ENCODE results near the gene S1PR4. TPM values are rescaled to one million over a fixed set of nuclear protein-coding genes. Genes with fewer than 3 reads are reported as not detected.

Gene S1PR4
- total RNA-seq, 1 experiment from 2014 or later: 0.28 TPM

DNA sequence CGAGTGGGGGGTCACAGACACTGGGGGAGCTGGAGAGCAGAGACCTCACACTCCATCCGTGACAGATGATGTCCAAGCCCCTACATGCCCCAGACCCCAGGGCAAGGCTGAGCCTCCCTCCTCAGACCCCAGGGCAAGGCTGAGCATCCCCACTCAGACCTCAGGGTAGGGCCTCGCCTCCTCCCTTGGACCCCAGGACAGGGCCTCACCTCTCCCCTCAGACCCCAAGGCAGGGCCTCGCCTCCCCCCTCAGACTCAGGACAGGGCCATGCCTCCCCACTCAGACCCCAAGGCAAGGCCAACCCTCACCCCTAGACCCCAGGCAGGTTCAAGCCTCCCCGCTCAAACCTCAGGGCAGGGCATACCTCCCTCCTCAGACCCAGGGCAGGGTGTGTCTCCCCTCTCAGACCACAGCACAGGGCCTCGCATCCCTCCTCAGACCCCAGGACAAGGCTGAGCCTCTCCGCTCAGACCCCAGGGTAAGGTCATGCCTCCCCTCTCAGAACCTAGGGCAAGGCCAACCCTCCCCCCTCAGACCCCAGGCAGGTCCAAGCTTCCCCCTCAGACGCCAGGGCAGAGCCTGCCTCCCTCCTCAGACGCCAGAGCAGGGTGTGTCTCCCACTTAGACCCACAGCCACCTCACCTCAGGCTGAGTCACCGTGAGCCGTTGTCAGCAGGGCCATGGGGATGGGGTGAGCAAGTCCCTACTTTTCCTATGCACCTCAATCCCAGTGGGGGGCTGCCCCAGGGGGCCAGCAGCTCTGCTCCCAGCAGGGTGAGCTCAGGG is 1.7 kb upstream of the S1PR4 start (continued):
- TF ChIP-seq FOXP1 (CRISPR knock-in tag; IDR thresholded peaks at IDR 0.05; ENCODE audit: borderline replicate concordance) (no peak), NFE2L1 (CRISPR knock-in tag; IDR thresholded peaks at IDR 0.05) (no peak), ESRRA (CRISPR knock-in tag; IDR thresholded peaks at IDR 0.05; ENCODE audit: borderline replicate concordance) (no peak)

DNA sequence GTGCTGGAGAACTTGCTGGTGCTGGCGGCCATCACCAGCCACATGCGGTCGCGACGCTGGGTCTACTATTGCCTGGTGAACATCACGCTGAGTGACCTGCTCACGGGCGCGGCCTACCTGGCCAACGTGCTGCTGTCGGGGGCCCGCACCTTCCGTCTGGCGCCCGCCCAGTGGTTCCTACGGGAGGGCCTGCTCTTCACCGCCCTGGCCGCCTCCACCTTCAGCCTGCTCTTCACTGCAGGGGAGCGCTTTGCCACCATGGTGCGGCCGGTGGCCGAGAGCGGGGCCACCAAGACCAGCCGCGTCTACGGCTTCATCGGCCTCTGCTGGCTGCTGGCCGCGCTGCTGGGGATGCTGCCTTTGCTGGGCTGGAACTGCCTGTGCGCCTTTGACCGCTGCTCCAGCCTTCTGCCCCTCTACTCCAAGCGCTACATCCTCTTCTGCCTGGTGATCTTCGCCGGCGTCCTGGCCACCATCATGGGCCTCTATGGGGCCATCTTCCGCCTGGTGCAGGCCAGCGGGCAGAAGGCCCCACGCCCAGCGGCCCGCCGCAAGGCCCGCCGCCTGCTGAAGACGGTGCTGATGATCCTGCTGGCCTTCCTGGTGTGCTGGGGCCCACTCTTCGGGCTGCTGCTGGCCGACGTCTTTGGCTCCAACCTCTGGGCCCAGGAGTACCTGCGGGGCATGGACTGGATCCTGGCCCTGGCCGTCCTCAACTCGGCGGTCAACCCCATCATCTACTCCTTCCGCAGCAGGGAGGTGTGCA is 587 bp downstream of the S1PR4 start:
- no peaks in the 10 kb centered on the region for H3K4me1 Mint-ChIP-seq
- H3K27me3 Mint-ChIP-seq (ENCODE audit: low read depth): no peaks in the 10 kb centered on the region
- H3K4me3 Mint-ChIP-seq: no peak overlapping the region
- ATAC-seq (peak; percentile 48), DNase-seq (ENCODE audit: low spot score) (no peak)
- H3K9me3 Mint-ChIP-seq: no peaks in the 10 kb centered on the region
- POLR2A ChIA-PET: no interaction called here
- H3K36me3 Mint-ChIP-seq: no peaks in the 10 kb centered on the region
- CTCF ChIA-PET: no interaction called here
- no peak overlapping the region for H3K27ac Mint-ChIP-seq
- TF ChIP-seq, protein P1, sequence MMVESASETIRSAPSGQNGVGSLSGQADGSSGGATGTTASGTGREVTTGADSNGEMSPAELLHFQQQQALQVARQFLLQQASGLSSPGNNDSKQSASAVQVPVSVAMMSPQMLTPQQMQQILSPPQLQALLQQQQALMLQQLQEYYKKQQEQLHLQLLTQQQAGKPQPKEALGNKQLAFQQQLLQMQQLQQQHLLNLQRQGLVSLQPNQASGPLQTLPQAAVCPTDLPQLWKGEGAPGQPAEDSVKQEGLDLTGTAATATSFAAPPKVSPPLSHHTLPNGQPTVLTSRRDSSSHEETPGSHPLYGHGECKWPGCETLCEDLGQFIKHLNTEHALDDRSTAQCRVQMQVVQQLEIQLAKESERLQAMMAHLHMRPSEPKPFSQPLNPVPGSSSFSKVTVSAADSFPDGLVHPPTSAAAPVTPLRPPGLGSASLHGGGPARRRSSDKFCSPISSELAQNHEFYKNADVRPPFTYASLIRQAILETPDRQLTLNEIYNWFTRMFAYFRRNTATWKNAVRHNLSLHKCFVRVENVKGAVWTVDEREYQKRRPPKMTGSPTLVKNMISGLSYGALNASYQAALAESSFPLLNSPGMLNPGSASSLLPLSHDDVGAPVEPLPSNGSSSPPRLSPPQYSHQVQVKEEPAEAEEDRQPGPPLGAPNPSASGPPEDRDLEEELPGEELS (CRISPR knock-in tag; IDR thresholded peaks at IDR 0.05): no peak
- TF ChIP-seq, protein P2, sequence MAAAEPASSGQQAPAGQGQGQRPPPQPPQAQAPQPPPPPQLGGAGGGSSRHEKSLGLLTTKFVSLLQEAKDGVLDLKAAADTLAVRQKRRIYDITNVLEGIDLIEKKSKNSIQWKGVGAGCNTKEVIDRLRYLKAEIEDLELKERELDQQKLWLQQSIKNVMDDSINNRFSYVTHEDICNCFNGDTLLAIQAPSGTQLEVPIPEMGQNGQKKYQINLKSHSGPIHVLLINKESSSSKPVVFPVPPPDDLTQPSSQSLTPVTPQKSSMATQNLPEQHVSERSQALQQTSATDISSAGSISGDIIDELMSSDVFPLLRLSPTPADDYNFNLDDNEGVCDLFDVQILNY (CRISPR knock-in tag; IDR thresholded peaks at IDR 0.05): no peak
- TF ChIP-seq, protein P3, sequence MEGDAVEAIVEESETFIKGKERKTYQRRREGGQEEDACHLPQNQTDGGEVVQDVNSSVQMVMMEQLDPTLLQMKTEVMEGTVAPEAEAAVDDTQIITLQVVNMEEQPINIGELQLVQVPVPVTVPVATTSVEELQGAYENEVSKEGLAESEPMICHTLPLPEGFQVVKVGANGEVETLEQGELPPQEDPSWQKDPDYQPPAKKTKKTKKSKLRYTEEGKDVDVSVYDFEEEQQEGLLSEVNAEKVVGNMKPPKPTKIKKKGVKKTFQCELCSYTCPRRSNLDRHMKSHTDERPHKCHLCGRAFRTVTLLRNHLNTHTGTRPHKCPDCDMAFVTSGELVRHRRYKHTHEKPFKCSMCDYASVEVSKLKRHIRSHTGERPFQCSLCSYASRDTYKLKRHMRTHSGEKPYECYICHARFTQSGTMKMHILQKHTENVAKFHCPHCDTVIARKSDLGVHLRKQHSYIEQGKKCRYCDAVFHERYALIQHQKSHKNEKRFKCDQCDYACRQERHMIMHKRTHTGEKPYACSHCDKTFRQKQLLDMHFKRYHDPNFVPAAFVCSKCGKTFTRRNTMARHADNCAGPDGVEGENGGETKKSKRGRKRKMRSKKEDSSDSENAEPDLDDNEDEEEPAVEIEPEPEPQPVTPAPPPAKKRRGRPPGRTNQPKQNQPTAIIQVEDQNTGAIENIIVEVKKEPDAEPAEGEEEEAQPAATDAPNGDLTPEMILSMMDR (IDR thresholded peaks at IDR 0.05): no peak
- TF ChIP-seq ETV6 (CRISPR knock-in tag; IDR thresholded peaks at IDR 0.05) (no peak), TCF7 (CRISPR knock-in tag; IDR thresholded peaks at IDR 0.05; ENCODE audit: low read depth) (no peak), ZNF263 (CRISPR knock-in tag; IDR thresholded peaks at IDR 0.05; ENCODE audit: low read depth) (no peak), ELF4 (CRISPR knock-in tag; IDR thresholded peaks at IDR 0.05; ENCODE audit: low read depth) (no peak), FOXK1 (CRISPR knock-in tag; IDR thresholded peaks at IDR 0.05) (no peak), CREM (CRISPR knock-in tag; IDR thresholded peaks at IDR 0.05) (no peak), MYBL2 (CRISPR knock-in tag; IDR thresholded peaks at IDR 0.05) (no peak)
- TF ChIP-seq, protein P4, sequence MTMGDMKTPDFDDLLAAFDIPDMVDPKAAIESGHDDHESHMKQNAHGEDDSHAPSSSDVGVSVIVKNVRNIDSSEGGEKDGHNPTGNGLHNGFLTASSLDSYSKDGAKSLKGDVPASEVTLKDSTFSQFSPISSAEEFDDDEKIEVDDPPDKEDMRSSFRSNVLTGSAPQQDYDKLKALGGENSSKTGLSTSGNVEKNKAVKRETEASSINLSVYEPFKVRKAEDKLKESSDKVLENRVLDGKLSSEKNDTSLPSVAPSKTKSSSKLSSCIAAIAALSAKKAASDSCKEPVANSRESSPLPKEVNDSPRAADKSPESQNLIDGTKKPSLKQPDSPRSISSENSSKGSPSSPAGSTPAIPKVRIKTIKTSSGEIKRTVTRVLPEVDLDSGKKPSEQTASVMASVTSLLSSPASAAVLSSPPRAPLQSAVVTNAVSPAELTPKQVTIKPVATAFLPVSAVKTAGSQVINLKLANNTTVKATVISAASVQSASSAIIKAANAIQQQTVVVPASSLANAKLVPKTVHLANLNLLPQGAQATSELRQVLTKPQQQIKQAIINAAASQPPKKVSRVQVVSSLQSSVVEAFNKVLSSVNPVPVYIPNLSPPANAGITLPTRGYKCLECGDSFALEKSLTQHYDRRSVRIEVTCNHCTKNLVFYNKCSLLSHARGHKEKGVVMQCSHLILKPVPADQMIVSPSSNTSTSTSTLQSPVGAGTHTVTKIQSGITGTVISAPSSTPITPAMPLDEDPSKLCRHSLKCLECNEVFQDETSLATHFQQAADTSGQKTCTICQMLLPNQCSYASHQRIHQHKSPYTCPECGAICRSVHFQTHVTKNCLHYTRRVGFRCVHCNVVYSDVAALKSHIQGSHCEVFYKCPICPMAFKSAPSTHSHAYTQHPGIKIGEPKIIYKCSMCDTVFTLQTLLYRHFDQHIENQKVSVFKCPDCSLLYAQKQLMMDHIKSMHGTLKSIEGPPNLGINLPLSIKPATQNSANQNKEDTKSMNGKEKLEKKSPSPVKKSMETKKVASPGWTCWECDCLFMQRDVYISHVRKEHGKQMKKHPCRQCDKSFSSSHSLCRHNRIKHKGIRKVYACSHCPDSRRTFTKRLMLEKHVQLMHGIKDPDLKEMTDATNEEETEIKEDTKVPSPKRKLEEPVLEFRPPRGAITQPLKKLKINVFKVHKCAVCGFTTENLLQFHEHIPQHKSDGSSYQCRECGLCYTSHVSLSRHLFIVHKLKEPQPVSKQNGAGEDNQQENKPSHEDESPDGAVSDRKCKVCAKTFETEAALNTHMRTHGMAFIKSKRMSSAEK (CRISPR knock-in tag; IDR thresholded peaks at IDR 0.05; ENCODE audit: borderline replicate concordance): no peak
- TF ChIP-seq, protein P5, sequence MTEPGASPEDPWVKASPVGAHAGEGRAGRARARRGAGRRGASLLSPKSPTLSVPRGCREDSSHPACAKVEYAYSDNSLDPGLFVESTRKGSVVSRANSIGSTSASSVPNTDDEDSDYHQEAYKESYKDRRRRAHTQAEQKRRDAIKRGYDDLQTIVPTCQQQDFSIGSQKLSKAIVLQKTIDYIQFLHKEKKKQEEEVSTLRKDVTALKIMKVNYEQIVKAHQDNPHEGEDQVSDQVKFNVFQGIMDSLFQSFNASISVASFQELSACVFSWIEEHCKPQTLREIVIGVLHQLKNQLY (CRISPR knock-in tag; IDR thresholded peaks at IDR 0.05): no peak
